Activated T-helper 2 cell treated with anti-CD3 and anti-CD28 coated beads, Interferon-gamma antibody, Interleukin-2, Interleukin-4, amounts not matched to agents 10 μg/mL and 5 μg/mL and 100 μg/mL, durations not matched to agents 14 hours and 24 hours and 36 hours (primary cell): ENCODE measurements around the gene UBE2L6. TPM values are rescaled to one million over a fixed set of nuclear protein-coding genes. Genes with fewer than 3 reads are reported as not detected.
A peak's percentile ranks its signal among the peaks of the same experiment; 100 is the strongest.
"Not testable (repeated sequence)": the region's sequence is repeated elsewhere in the genome, so short reads cannot be mapped to it uniquely, and the experiment has no call there.

Experiments used
- DNase-seq: peaks from one replicate; pipeline ENCODE4 v3.0.0; 2021; ENCODE audit warnings: low spot score
- H3K27ac Mint-ChIP-seq: one replicate; pipeline ENCODE4 v1.8.0; 2021; ENCODE audit warnings: mixed read lengths
- H3K27me3 Mint-ChIP-seq: one replicate; pipeline ENCODE4 v1.8.0; 2021; ENCODE audit warnings: low read depth, mixed read lengths
- H3K36me3 Mint-ChIP-seq: one replicate; pipeline ENCODE4 v1.8.0; 2021; ENCODE audit warnings: low read depth, mixed read lengths
- H3K4me1 Mint-ChIP-seq: one replicate; pipeline ENCODE4 v1.8.0; 2021; ENCODE audit warnings: low read depth, mixed read lengths
- H3K4me3 Mint-ChIP-seq: one replicate; pipeline ENCODE4 v1.8.0; 2021; ENCODE audit warnings: low read depth, mild to moderate bottlenecking, moderate library complexity, mixed read lengths
- H3K9me3 Mint-ChIP-seq: one replicate; pipeline ENCODE4 v1.8.0; 2021; ENCODE audit warnings: mixed read lengths
- intact Hi-C: fragments of 100-400 bp; cut with micrococcal nuclease; formaldehyde crosslinking; loops from one replicate; pipeline ENCODE4 v1.15.1; 2023
- total RNA-seq: library from RNA; stranded (reverse); gene quantifications from 2 replicates; pipeline ENCODE4 v1.2.3, GENCODE V29; 2022

The UBE2L6 gene
- total RNA-seq, 1 donor from 2014 or later, result 135 TPM

DNA sequence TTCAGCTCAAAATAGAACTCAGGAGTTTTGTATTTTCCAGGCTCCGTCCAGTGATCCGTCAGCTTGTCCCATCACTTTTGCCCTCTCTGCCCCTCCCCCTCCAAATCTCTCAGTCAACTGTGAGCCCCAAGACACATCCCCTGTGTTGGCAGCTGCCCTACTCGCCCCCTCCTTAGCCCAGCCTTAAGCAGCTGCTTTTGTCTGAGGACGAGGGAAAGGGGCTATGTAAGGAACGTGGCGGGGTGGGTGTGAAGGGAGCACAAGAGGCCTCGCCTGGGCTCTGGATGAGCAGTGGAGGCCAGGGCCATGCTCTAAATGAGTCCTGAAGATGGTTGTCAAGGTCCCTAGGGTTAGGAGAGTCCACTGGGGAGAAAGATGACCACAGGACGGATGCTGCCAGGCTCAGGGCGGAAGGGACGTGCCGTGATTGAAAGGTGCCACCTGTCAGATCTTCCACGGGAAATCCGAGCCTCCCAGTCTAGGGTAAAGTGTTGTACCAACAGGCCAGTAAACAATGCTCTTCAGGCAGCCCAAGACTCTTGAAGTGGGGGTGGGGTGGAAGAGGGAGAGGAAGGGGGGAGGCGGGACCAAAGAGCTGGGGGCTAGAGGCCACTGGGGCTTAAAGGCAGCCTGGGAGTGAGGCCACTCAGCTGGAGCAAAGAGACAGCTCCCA is 30.4 kb downstream of the UBE2L6 start, which contains the start of gene SMTNL1:
Gene SMTNL1, plus strand, starts transcription at position 649 of the 673 bp plus-strand sequence. CDS start 5,048 bp downstream, outside the sequence.
- no peak for DNase-seq
- Mint-ChIP-seq H3K27me3 (no peaks in the 10 kb centered on the region), H3K9me3 (no peaks in the 10 kb centered on the region), H3K36me3 (peaks cover 4% of the 10 kb centered on the region), H3K27ac (no peak within 1 kb of the TSS), H3K4me3 (no peak within 1 kb of the TSS), H3K4me1 (peaks cover under 1% of the 10 kb centered on the region)
- intact Hi-C loops, result loop anchor here (10.0 kb wide), 1 partner anchor 1038 kb away; the partner anchor contains the start of genes LPXN and ZFP91

- not testable (repeated sequence) for DNase-seq, H3K27me3 Mint-ChIP-seq, H3K4me3 Mint-ChIP-seq, H3K9me3 Mint-ChIP-seq, H3K27ac Mint-ChIP-seq
- Mint-ChIP-seq H3K4me1 (peaks cover 11% of the 10 kb centered on the region), H3K36me3 (peaks cover 11% of the 10 kb centered on the region)
- intact Hi-C loops, result loop anchor here (10.0 kb wide), 1 partner anchor 1040 kb away; the partner anchor contains the start of genes LPXN and ZFP91
Measured at GRCh38 chr11:57534449-57534848, 33.0 kb downstream of the UBE2L6 start.

GRCh38 chr11:57530596-57531507 is 36.6 kb downstream of the UBE2L6 start, which contains the start of gene TIMM10:
TSS of gene TIMM10 (minus strand) at chr11:57530754. CDS start at chr11:57530189, 565 bp downstream.
- H3K27me3 Mint-ChIP-seq, result no peaks in the 10 kb centered on the region
- peaks cover 36% of the 10 kb centered on the region for H3K36me3 Mint-ChIP-seq
- H3K4me3 Mint-ChIP-seq, result peak within 1 kb of the TSS; percentile 91
- intact Hi-C loops, result loop anchor here (1.0 to 10.0 kb wide), 9 partner anchors 16 to 1044 kb away; partner anchors contain the start of genes CLP1, LPXN, MED19 and SELENOH
- H3K27ac Mint-ChIP-seq, result peak within 1 kb of the TSS; percentile 93
- peaks cover 27% of the 10 kb centered on the region for H3K4me1 Mint-ChIP-seq
- H3K9me3 Mint-ChIP-seq, result no peaks in the 10 kb centered on the region
- DNase-seq, result peak; percentile 93

GRCh38 chr11:57530215-57530595 is 37.3 kb downstream of the UBE2L6 start:
- Mint-ChIP-seq H3K9me3 (no peaks in the 10 kb centered on the region), H3K36me3 (peaks cover 38% of the 10 kb centered on the region), H3K27ac (peak overlapping the region; percentile 93), H3K27me3 (no peaks in the 10 kb centered on the region), H3K4me3 (peak overlapping the region; percentile 91), H3K4me1 (peaks cover 27% of the 10 kb centered on the region)
- intact Hi-C loops, result loop anchor here (1.0 to 10.0 kb wide), 9 partner anchors 15 to 1045 kb away; partner anchors contain the start of genes CLP1, LPXN, MED19 and SELENOH
- DNase-seq, result no peak

GRCh38 chr11:57529012-57529411 is 38.5 kb downstream of the UBE2L6 start:
- no peak for DNase-seq
- intact Hi-C loops, result loop anchor here (1.0 kb wide), 1 partner anchor 184 kb away; no protein-coding TSS in a partner anchor
- H3K27ac Mint-ChIP-seq, result no peak overlapping the region
- H3K27me3 Mint-ChIP-seq, result no peaks in the 10 kb centered on the region
- H3K36me3 Mint-ChIP-seq, result peaks cover 46% of the 10 kb centered on the region
- peak overlapping the region; percentile 28 for H3K4me3 Mint-ChIP-seq
- peaks cover 29% of the 10 kb centered on the region for H3K4me1 Mint-ChIP-seq
- no peaks in the 10 kb centered on the region for H3K9me3 Mint-ChIP-seq

GRCh38 chr11:57527056-57527631 is 40.3 kb downstream of the UBE2L6 start:
- no peaks in the 10 kb centered on the region for H3K27me3 Mint-ChIP-seq
- no peak overlapping the region for H3K4me3 Mint-ChIP-seq
- peaks cover 29% of the 10 kb centered on the region for H3K4me1 Mint-ChIP-seq
- no peak overlapping the region for H3K27ac Mint-ChIP-seq
- H3K9me3 Mint-ChIP-seq, result no peaks in the 10 kb centered on the region
- intact Hi-C loops, result loop anchor here (1.0 kb wide), 2 partner anchors 36 to 70 kb away; no protein-coding TSS in a partner anchor
- DNase-seq, result peak; percentile 53
- peaks cover 46% of the 10 kb centered on the region for H3K36me3 Mint-ChIP-seq

DNA sequence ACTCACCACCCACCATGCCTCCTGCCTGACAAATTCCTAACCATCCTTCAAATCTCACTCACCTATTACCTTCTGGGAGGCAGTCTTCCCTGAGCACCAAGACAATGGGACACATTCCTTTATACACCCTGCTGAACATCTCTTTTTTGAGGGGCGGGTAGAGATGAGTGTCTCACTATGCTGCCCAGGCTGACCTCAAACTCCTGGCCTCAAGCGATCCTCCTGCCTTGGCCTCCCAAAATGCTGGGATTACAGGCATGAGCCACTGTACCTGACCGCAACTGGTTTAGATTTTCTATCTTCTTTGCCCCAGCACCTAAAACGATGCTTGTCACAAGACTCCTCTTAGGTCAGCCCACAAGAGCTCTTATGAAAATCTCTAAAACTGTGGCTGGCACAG is 44.1 kb downstream of the UBE2L6 start:
- peaks cover 28% of the 10 kb centered on the region for H3K36me3 Mint-ChIP-seq
- H3K27ac Mint-ChIP-seq, result no peak overlapping the region
- no peaks in the 10 kb centered on the region for H3K9me3 Mint-ChIP-seq
- H3K4me1 Mint-ChIP-seq, result peaks cover 14% of the 10 kb centered on the region
- intact Hi-C loops, result no loop called here
- H3K27me3 Mint-ChIP-seq, result no peaks in the 10 kb centered on the region
- DNase-seq, result no peak
- H3K4me3 Mint-ChIP-seq, result no peak overlapping the region

DNA sequence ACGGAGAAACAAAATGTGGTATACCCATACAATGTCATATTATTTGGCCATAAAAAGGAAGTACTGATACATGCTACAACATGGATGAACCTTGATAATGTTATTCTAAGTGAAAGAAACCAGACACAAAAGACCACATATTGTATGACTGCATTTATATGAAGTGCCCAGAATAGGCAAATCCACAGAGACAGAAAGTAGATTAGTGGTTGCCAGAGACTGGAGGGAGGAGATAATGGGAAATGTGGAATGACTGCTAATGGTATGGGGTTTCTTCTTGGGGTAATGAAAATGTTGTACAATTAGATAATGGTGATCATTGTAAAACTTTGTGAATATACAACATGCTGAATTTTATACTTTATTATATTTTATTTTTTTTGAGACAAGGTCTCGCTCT is 46.4 kb downstream of the UBE2L6 start:
- no peak for DNase-seq
- Mint-ChIP-seq H3K36me3 (peaks cover 10% of the 10 kb centered on the region), H3K27me3 (no peaks in the 10 kb centered on the region), H3K4me3 (no peak overlapping the region), H3K27ac (no peak overlapping the region), H3K4me1 (peaks cover 5% of the 10 kb centered on the region), H3K9me3 (no peaks in the 10 kb centered on the region)
- intact Hi-C loops, result no loop called here

GRCh38 chr11:57516061-57516443 is 51.4 kb downstream of the UBE2L6 start:
- peaks cover 26% of the 10 kb centered on the region for H3K4me1 Mint-ChIP-seq

DNA sequence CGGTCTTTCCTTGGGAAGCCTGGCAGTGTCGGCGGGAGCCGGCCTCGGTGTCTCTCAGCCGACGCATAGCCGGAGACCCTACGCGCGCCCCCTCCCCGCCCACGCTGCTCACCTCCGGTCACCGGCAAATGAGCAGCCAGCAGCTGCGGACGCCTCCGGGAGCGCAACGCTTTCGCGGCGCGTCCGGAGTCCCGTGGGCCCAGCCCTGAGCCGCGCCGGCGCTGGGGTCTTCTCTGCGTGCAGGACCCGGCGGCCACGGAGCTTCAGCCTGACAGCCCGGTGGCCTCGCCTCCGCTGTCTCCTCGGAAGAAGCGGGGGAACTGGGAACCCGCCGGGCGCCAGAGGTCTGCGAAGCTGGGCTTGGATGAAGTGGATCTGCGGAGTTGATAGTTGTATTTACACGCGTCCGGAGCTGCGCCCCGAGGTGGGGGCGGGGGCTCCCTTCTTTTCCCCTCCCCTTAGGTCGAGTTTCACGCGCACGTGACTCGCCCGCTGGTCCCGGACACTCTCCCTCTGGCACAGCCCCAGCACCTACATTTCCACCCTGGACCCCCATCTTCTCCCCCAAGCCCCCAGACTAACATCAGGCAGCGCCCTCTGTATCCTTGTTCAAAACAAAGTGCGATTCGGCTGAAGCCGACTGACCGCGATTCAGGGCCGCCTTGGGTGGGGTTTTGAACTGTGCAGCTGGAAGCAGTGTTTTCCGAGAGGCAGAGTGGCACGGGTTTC is 52.0 kb downstream of the UBE2L6 start, which contains the start of gene SLC43A1:
Gene SLC43A1, minus strand, starts transcription at position 371 of the 729 bp plus-strand sequence. CDS start 1,591 bp downstream, outside the sequence.
- H3K4me1 Mint-ChIP-seq, result peaks cover 26% of the 10 kb centered on the region
- H3K4me3 Mint-ChIP-seq, result peak within 1 kb of the TSS; percentile 99
- intact Hi-C loops, result loop anchor here (2.0 kb wide), 2 partner anchors 15 to 59 kb away; partner anchors contain the start of gene TIMM10
- peak within 1 kb of the TSS; percentile 83 for H3K27ac Mint-ChIP-seq
- peak; percentile 35 for DNase-seq
- H3K27me3 Mint-ChIP-seq, result no peaks in the 10 kb centered on the region
- no peaks in the 10 kb centered on the region for H3K9me3 Mint-ChIP-seq
- H3K36me3 Mint-ChIP-seq, result peaks cover 7% of the 10 kb centered on the region

More at GRCh38 chr11:57516061-57516443, 51.4 kb downstream of the UBE2L6 start:
- no peaks in the 10 kb centered on the region for H3K9me3 Mint-ChIP-seq
- no peak for DNase-seq
- peak overlapping the region; percentile 68 for H3K27ac Mint-ChIP-seq
- peaks cover 7% of the 10 kb centered on the region for H3K36me3 Mint-ChIP-seq
- no peaks in the 10 kb centered on the region for H3K27me3 Mint-ChIP-seq
- peak overlapping the region; percentile 99 for H3K4me3 Mint-ChIP-seq
- intact Hi-C loops, result no loop called here

DNA sequence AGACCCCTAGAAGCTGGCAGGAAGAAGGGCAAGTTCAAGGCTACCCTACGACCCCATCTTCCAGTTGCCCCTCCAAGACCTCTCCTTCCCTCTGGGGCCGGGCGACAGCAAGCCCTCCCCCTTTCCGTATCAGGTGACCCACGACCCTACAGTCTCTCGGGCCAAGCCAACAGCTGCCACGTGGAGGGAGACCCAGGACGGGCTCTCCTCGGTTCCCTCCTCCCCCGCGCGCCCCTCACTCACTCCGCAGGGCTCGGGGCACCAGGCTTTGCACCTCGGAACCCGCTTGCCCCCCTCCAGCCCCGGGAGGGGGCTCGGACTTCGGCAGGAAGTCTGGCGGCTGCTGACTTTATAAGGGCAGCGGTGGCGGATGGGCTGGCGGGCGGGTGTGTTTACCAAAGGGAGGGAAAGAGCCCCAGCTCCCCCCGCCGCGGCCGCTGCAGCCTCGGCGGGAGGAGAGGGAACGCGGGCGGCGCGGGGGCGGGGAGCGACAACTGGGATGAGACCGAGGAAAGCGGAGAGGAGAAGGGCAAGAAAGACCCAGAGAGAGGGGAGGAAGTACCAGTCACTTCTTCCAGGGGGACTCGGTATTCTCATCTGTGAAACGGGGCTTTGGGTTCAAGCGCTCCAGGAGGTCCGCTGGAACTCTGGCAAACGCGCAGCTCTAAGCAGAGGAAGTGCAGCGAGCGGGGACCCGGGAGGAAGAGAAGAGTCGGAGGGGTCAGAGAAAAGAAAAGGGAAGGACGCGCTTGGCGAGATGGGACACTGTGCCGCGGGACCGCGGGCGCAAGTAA is 52.7 kb downstream of the UBE2L6 start:
- H3K4me3 Mint-ChIP-seq, result peak overlapping the region; percentile 99
- intact Hi-C loops, result loop anchor here (1.0 to 2.0 kb wide), 3 partner anchors 15 to 58 kb away; partner anchors contain the start of gene TIMM10
- H3K9me3 Mint-ChIP-seq, result no peaks in the 10 kb centered on the region

More for the DNA sequence above, 52.7 kb downstream of the UBE2L6 start:
- Mint-ChIP-seq H3K4me1 (peaks cover 28% of the 10 kb centered on the region), H3K27ac (peak overlapping the region; percentile 83), H3K27me3 (no peaks in the 10 kb centered on the region), H3K36me3 (peaks cover 10% of the 10 kb centered on the region)
- DNase-seq, result peak; percentile 44
